Activated naive CD4-positive, alpha-beta T cell treated with anti-CD3 and anti-CD28 coated beads, Interleukin-2, amount 50 U/mL, for 24 hours (primary cell): ENCODE data around the gene ENDOU.

Experiments used
- H3K27ac Mint-ChIP-seq: one replicate; pipeline ENCODE4 v1.8.0; 2021; ENCODE audit warnings: mild to moderate bottlenecking, mixed read lengths
- H3K27me3 Mint-ChIP-seq: one replicate; pipeline ENCODE4 v1.8.0; 2021; ENCODE audit warnings: mixed read lengths
- H3K36me3 Mint-ChIP-seq: one replicate; pipeline ENCODE4 v1.8.0; 2021; ENCODE audit warnings: mixed read lengths
- H3K4me1 Mint-ChIP-seq: one replicate; pipeline ENCODE4 v1.8.0; 2021; ENCODE audit warnings: mixed read lengths
- H3K4me3 Mint-ChIP-seq: one replicate; pipeline ENCODE4 v1.8.0; 2021; ENCODE audit warnings: mild to moderate bottlenecking, mixed read lengths
- H3K9me3 Mint-ChIP-seq: one replicate; pipeline ENCODE4 v1.8.0; 2021; ENCODE audit warnings: mixed read lengths

ENDOU gene

DNA sequence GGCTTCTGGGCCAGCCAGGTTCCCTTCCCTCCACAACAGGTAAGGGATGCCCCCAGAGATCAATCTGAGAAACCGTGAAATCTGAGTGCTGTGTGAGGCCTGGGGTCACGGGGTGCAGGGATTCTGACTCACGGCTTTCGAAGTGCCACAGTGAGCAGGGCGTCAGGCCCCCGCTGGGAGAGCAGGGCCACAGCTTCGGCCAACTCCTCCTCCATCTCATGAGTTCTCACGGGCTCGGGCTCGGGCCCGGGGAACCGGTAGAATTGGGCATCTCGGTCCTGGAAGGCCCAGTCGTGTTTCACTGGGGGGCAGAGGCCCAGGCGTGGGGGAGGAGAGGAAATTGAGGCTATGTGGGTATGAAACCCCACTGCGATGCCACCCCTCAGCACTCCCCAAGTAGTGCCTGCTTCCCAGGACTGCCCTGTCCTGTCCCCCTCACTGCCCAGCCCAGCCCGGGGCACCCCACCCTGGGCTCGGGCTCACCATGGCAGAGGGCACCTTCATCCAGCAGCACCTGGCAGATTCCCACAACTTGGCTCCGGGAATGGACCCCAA lies 25.7 kb upstream of the ENDOU start:
- Mint-ChIP-seq H3K27ac (no peak overlapping the region), H3K4me3 (no peak overlapping the region), H3K36me3 (no peaks in the 10 kb centered on the region), H3K9me3 (no peaks in the 10 kb centered on the region), H3K27me3 (no peaks in the 10 kb centered on the region), H3K4me1 (peaks cover 7% of the 10 kb centered on the region)

DNA sequence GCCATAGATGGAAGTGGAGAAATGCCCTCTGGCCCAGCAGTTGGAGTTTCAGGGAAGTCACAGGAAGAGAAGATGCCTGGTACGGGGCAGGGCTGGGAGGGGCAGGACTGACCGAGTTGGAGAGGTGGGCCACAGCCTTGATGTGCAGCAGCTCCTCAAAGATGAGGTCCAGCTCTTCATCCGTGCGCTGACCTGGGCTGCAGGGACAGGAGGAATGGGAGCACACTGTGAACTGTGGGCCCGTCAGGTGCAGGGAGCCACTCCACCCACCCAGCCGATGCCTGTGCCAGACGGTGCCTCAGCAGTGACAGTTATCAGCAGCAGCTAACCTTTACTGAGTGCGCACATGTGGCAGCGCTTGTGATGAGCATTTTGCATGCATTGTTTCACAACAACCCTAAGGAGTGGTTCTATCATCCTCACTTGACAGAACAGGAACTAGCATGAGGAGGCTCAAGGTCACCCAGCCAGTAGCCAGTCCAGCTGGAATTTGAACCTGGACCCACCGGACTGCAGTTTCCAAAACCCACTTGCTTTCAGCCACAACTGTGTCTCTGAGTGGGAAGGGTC lies 25.0 kb upstream of the ENDOU start:
- Mint-ChIP-seq H3K4me3 (no peak overlapping the region), H3K9me3 (no peaks in the 10 kb centered on the region), H3K4me1 (peaks cover 2% of the 10 kb centered on the region), H3K27ac (no peak overlapping the region), H3K27me3 (no peaks in the 10 kb centered on the region), H3K36me3 (no peaks in the 10 kb centered on the region)

DNA sequence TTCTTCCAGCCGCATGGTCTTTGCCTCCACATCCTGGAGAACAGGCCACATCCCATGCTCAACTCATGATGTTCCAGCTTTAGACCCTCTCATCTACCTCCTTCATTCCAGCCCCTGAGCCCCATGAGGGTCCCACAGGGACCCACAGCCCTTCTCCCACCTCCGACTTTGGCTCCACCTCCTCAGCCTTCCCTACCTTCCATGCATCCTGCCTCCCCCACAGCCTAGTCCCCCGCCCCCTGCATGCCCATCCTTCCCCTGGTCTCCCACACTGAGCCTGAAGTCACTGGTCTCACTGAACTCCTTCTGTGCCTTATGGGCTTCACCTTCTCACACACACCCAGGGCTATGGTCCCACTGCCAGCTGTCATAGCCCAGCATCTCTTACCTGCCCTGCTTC lies 23.6 kb upstream of the ENDOU start:
- no peaks in the 10 kb centered on the region for H3K27me3 Mint-ChIP-seq
- no peaks in the 10 kb centered on the region for H3K36me3 Mint-ChIP-seq
- H3K9me3 Mint-ChIP-seq = no peaks in the 10 kb centered on the region
- H3K27ac Mint-ChIP-seq = no peak overlapping the region
- H3K4me3 Mint-ChIP-seq = no peak overlapping the region
- no peaks in the 10 kb centered on the region for H3K4me1 Mint-ChIP-seq

DNA sequence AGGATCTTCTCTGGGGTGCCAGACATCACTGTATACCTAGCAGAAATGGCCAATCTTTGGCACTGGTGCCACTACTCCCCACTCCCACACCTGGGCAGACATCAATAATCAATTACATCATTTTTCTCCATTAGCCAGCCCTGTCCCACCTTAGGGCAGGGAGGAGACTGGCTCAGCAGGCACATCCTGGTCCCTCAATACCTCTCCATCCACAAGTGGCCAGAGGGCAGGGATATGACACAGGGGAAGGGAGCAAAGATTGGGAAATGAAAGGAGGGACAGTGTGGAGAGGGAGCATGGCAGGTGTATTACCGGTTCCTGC lies 23.2 kb upstream of the ENDOU start:
- H3K27me3 Mint-ChIP-seq = no peaks in the 10 kb centered on the region
- H3K9me3 Mint-ChIP-seq = no peaks in the 10 kb centered on the region
- H3K27ac Mint-ChIP-seq = no peak overlapping the region
- no peaks in the 10 kb centered on the region for H3K36me3 Mint-ChIP-seq
- H3K4me3 Mint-ChIP-seq = no peak overlapping the region
- H3K4me1 Mint-ChIP-seq = no peaks in the 10 kb centered on the region

DNA sequence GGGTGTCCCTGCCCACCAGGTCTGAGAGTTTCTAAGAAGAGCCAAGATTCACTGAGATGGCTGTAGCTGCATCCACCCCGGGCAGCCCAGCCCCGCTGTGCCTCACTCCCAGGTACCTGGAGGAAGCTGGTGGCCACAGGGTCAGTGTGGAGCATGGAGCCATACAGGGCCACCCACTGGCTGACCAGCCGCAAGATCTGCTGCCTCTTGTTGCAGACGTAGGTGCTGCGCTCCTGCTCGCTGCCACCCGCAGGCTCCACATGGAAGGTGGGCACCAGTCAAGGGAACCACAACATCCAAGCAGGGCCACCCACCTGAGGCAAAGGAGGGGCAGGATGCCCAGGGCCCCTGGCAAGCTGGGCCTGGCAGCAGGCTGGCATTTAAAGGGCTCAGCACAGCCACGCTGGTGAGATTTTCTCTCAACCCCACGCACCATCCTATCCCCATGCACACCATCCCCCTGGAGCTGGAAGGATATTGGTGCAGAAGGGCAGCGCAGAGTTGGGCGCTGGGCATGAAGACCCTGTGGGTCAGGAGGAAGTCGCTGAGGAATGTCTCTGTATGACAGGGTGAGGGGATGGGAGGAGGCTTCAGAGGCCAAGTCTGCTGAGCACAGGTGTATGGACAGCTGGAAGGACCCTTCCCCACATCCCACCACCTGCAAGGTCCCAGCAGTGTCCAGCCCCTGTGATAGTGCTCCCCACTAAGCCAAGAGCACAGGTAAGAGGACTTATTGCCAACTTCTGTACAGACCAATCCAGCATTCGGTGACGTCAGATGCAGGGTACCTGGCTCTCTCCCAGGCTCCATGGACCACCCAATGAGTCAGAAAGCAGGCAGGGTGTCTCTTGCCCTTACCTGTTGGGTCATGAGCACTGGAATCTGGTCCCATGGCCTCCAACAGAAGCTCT lies 22.6 kb upstream of the ENDOU start:
- H3K4me1 Mint-ChIP-seq = no peaks in the 10 kb centered on the region
- no peaks in the 10 kb centered on the region for H3K27me3 Mint-ChIP-seq
- no peaks in the 10 kb centered on the region for H3K9me3 Mint-ChIP-seq

DNA sequence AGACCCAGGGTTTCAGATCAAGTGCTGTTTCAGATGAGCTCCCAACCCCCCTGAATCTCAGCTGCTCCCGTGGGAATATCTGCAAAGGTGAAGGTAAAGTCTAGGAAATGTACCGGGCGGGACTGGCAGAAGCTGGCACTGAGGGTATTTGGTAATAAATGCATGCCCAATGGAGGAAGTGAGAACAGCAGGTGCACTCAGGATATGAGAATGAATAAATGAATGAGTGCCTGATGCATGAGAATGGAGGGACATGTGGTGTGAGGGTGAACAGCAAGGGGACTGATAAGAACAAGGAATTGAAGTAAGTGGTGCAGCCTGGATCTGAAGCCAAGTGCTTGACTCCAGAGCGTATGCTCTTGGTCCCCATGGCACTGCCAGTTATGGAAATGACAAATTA lies 21.8 kb upstream of the ENDOU start:
- Mint-ChIP-seq H3K9me3 (no peaks in the 10 kb centered on the region), H3K27ac (no peak overlapping the region), H3K4me3 (no peak overlapping the region), H3K27me3 (no peaks in the 10 kb centered on the region), H3K4me1 (peaks cover 4% of the 10 kb centered on the region), H3K36me3 (no peaks in the 10 kb centered on the region)

More for the DNA sequence above, 22.6 kb upstream of the ENDOU start:
- H3K36me3 Mint-ChIP-seq = no peaks in the 10 kb centered on the region
- no peak overlapping the region for H3K4me3 Mint-ChIP-seq
- H3K27ac Mint-ChIP-seq = no peak overlapping the region

DNA sequence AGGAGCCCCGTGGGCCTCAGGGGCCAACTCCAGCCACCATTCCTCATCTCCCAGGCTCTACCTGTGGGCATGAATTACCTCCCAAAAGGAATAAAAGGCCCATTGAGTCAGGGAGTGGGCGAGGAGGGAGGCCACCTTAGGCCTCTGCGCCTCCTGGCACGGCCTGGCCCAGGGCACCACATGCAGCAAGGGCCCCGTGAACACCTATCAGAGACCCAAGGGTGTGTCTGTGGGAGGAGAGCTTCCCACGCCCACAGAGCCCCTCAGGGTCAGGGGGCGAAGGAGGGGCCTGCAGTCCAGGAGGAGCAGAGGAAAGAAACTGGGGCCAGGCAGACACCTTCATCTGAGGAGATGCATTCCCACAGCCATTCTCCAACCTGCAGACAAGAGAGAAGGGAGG lies 21.2 kb upstream of the ENDOU start:
- no peaks in the 10 kb centered on the region for H3K27me3 Mint-ChIP-seq
- no peaks in the 10 kb centered on the region for H3K36me3 Mint-ChIP-seq
- no peak overlapping the region for H3K4me3 Mint-ChIP-seq
- H3K4me1 Mint-ChIP-seq = peaks cover 10% of the 10 kb centered on the region
- H3K9me3 Mint-ChIP-seq = no peaks in the 10 kb centered on the region
- no peak overlapping the region for H3K27ac Mint-ChIP-seq

DNA sequence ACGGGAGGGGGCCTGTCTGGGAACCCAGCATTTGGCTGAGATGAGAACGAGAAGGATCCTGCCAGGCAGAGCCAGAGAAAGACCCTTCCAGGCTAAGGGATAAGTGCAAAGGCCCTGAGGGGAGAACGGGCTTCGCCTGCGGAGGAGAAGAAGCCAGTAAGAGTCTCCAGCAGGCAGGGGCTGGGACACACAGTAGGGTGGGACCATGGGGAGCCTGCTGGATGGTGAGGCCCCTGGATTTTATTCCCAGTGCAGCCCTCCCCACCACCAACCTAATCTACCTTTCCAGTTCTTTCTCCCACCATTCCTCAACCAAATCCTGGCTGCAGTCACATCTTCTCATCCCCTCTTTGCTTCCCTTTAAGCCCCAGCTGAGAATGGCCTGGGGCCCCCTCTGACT lies 20.8 kb upstream of the ENDOU start:
- Mint-ChIP-seq H3K4me1 (peaks cover 15% of the 10 kb centered on the region), H3K27ac (no peak overlapping the region), H3K36me3 (no peaks in the 10 kb centered on the region), H3K27me3 (no peaks in the 10 kb centered on the region), H3K4me3 (no peak overlapping the region), H3K9me3 (no peaks in the 10 kb centered on the region)

DNA sequence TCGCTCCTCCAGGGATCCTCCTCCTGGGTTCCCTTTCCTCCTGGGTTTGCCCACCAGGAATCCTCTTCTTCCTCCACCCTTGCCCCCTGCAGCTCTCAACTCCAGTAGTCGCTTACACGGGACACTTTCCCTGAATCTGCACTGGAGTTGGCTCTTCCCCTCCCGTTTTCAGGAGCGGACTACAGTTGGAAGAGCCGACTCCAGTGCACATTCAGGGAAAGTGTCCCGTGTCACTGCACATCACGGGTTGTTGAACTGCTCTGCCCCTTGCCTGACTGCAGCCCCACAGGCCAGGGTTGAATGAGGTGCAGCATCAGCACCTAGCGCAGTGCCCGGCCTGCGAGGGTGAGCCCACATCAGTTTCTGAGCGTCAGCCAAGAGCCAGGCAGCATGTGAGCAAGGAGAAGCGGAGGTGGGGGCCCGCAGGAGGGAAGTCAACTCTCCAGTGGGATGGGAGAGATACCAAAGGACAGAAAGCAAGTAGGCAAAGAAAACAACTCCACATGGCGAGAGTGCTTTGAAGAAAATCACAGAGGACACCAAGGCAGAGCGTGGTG lies 20.3 kb upstream of the ENDOU start:
- peaks cover 16% of the 10 kb centered on the region for H3K4me1 Mint-ChIP-seq
- H3K9me3 Mint-ChIP-seq = no peaks in the 10 kb centered on the region
- H3K4me3 Mint-ChIP-seq = no peak overlapping the region
- H3K27me3 Mint-ChIP-seq = no peaks in the 10 kb centered on the region
- no peaks in the 10 kb centered on the region for H3K36me3 Mint-ChIP-seq
- no peak overlapping the region for H3K27ac Mint-ChIP-seq

DNA sequence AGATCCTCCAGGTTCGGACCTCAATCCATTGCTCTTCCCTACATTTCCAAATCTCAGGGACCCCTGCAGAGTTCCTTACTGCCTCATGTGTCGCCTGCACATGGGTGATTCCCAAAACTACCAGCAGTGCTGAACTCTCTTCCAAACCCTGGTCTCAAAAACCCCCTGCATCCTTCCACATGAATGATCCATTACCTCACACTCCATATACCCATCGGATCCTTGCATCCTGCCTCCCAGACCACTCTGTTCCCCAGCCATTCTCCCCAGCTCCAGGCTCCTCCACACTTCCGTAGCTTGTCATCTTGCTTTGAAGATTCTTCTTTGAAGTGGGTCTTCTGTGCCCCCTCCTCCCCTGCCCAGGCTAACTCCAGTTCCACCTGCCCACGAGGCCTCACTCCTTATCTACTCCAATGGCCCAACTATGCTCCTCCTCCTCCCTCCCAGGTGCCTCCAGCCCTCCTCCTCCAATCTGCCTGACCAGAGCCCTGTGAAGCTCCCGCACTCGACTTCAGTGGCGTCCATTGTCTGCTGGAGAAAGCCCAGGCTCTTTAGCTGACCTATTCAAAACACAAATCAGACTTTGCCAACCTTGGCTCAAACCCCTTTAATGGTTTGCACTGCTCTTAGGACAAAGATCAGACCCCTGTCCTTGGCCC lies 19.6 kb upstream of the ENDOU start:
- no peak overlapping the region for H3K27ac Mint-ChIP-seq
- H3K36me3 Mint-ChIP-seq = no peaks in the 10 kb centered on the region
- H3K4me3 Mint-ChIP-seq = no peak overlapping the region
- H3K9me3 Mint-ChIP-seq = no peaks in the 10 kb centered on the region
- peaks cover 19% of the 10 kb centered on the region for H3K4me1 Mint-ChIP-seq
- no peaks in the 10 kb centered on the region for H3K27me3 Mint-ChIP-seq

DNA sequence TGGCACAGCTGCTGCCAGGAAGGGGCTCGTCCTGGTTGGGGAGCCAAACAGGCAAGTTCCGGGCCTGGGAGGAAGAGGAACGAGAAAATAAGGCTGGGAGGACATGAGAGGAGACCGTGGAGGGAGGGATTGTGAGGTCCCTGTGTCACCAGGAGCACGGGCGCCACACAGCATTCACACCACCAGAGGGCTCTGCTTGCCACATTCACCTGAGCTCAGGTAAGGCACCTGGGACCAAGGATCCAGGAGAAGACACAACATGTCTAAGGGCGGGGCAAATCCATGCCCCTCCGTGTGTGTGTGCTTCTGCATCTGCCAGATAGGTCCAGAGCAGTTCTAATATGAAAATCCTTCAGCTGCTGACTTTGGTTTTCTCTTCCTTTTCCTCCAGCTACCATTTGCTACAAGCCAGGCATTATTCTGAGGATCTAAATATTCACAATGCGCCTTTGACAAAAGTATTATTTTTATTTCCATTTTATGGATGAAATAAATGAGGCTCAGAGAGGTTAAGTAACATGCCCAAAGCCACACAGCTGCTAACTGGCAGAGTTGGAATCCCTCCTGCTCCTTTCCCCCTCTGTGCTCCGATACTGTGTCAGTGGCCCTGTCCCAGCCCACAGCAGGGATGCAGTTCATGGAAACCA lies 18.8 kb upstream of the ENDOU start:
- Mint-ChIP-seq H3K9me3 (no peaks in the 10 kb centered on the region), H3K4me3 (no peak overlapping the region), H3K27me3 (no peaks in the 10 kb centered on the region), H3K4me1 (peaks cover 25% of the 10 kb centered on the region), H3K27ac (no peak overlapping the region), H3K36me3 (no peaks in the 10 kb centered on the region)

DNA sequence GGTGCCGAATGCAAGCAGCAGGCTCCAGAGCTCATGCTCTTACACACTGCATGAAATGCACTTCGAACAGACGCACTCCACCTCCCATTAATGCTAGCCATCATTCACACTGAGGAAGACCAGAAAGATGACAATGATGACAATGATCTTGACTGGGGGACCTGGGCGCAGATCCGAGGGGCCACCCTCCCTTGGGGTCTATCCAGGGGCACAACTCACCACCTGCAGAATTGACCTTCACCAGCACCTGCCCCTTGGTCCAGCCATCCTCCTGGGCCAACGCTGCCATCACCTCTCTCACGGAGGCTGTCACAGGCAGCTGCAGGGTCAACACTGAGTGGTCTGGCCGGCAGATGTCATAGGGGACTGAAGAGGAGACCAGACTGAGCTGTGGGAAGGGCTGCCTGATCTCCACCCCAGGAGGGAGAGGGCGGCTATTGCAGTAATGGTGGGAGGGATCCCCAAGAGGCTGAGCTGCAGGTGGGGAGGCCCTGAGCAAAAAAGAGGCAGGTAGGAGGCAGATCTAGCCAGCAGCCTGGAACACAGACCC lies 18.1 kb upstream of the ENDOU start:
- no peaks in the 10 kb centered on the region for H3K9me3 Mint-ChIP-seq
- H3K27me3 Mint-ChIP-seq = no peaks in the 10 kb centered on the region
- H3K27ac Mint-ChIP-seq = no peak overlapping the region
- H3K36me3 Mint-ChIP-seq = no peaks in the 10 kb centered on the region
- H3K4me1 Mint-ChIP-seq = peaks cover 25% of the 10 kb centered on the region
- no peak overlapping the region for H3K4me3 Mint-ChIP-seq

DNA sequence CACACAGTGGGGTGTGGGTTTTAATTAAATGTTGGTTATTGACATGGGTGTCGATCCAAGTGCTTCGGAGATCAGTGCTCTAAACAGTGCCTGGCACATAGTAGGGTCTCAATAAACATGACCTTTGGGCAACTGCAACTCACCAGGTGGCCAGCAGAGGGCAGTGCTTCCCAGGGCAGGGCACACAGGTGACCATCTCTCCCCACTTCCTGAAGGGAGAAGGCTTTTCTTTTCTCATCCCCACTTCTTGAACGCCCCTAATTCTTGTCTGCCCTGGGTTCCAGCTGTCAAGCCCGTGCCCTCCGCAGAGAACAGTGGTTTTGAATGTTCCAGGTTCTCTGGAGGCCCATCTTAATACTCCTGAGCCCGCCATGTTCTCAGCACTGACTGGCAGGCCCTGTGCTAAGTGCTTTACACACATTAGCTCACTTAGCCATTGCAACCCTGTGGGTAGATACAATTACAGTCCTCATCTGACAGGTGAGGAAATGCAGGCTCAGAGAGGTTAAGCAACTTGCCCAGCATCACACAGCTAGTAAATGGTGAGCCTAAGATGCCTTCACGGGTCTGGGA lies 17.0 kb upstream of the ENDOU start:
- H3K36me3 Mint-ChIP-seq = no peaks in the 10 kb centered on the region
- H3K9me3 Mint-ChIP-seq = no peaks in the 10 kb centered on the region
- H3K27ac Mint-ChIP-seq = no peak overlapping the region

DNA sequence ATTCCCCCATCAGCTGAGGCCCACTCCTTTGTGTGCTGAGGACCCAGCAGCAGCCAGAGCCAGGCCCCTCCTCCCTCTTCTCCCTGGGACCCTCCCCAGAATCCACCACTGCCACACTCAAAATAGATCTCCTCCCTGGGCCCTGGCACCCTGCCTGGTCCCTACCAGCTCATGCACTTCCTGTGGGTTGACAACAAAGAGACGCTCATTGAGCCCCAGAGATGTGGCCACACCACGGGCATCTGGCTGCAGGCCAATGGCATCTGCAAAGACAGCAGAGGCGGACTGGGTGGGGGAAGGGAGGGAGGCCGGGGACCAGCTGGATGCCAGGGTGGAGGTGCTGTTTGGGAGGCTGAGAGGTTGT lies 16.0 kb upstream of the ENDOU start:
- Mint-ChIP-seq H3K9me3 (no peaks in the 10 kb centered on the region), H3K27ac (peak overlapping the region; percentile 75), H3K4me1 (peaks cover 25% of the 10 kb centered on the region), H3K4me3 (no peak overlapping the region), H3K27me3 (no peaks in the 10 kb centered on the region), H3K36me3 (no peaks in the 10 kb centered on the region)

More for the DNA sequence above, 17.0 kb upstream of the ENDOU start:
- Mint-ChIP-seq H3K27me3 (no peaks in the 10 kb centered on the region), H3K4me1 (peaks cover 25% of the 10 kb centered on the region), H3K4me3 (no peak overlapping the region)
